ENCODE data around the gene CPNE6.
"Not testable (repeated sequence)": the region's sequence is repeated elsewhere in the genome, so short reads cannot be mapped to it uniquely, and the experiment has no call there.

CPNE6 gene

GRCh38 chr14:24103451-24103850 is 32.1 kb downstream of the CPNE6 start:
- FAIRE-seq, result no peak

GRCh38 chr14:24105609-24106239 is 34.4 kb downstream of the CPNE6 start:
- FAIRE-seq; DNase-seq (ENCODE audit: insufficient read length, low spot score): not testable (repeated sequence)

More at GRCh38 chr14:24103451-24103850, 32.1 kb downstream of the CPNE6 start:
- no peak for TF ChIP-seq PAX5 (IDR thresholded peaks at IDR 0.05; ENCODE audit: insufficient read depth, low read length, severe bottlenecking)
- TF ChIP-seq SPI1 (IDR thresholded peaks at IDR 0.05; ENCODE audit: low read depth, low read length), result no peak
- no peak for TF ChIP-seq TAF1 (IDR thresholded peaks at IDR 0.05; ENCODE audit: low read depth, low read length)
- no peak for TF ChIP-seq POU2F2 (IDR thresholded peaks at IDR 0.05; ENCODE audit: low read depth, low read length)
- TF ChIP-seq POLR2AphosphoS5 (IDR thresholded peaks at IDR 0.05; ENCODE audit: low read depth, low read length), result no peak
- no peak for TF ChIP-seq POLR2A (IDR thresholded peaks at IDR 0.05; ENCODE audit: low read depth, low read length)
- no peak for DNase-seq (ENCODE audit: insufficient read length, low spot score)

GRCh38 chr14:24106672-24107271 is 35.4 kb downstream of the CPNE6 start:
- DNase-seq (ENCODE audit: insufficient read length, low spot score) (no peak), FAIRE-seq (no peak)
- no peak for TF ChIP-seq TAF1 (IDR thresholded peaks at IDR 0.05; ENCODE audit: low read depth, low read length)
- no peak for TF ChIP-seq POLR2AphosphoS5 (IDR thresholded peaks at IDR 0.05; ENCODE audit: low read depth, low read length)
- TF ChIP-seq SPI1 (IDR thresholded peaks at IDR 0.05; ENCODE audit: low read depth, low read length), result no peak
- TF ChIP-seq POU2F2 (IDR thresholded peaks at IDR 0.05; ENCODE audit: low read depth, low read length), result no peak
- no peak for TF ChIP-seq POLR2A (IDR thresholded peaks at IDR 0.05; ENCODE audit: low read depth, low read length)
- TF ChIP-seq PAX5 (IDR thresholded peaks at IDR 0.05; ENCODE audit: insufficient read depth, low read length, severe bottlenecking), result no peak

- FAIRE-seq (peak; percentile 9), DNase-seq (ENCODE audit: insufficient read length, low spot score) (no peak)
- no peak for TF ChIP-seq SPI1 (IDR thresholded peaks at IDR 0.05; ENCODE audit: low read depth, low read length)
Measured at GRCh38 chr14:24108336-24108874, 37.0 kb downstream of the CPNE6 start.

- TF ChIP-seq TAF1 (IDR thresholded peaks at IDR 0.05; ENCODE audit: low read depth, low read length) (no peak), SPI1 (IDR thresholded peaks at IDR 0.05; ENCODE audit: low read depth, low read length) (no peak), PAX5 (IDR thresholded peaks at IDR 0.05; ENCODE audit: insufficient read depth, low read length, severe bottlenecking) (no peak), POLR2AphosphoS5 (IDR thresholded peaks at IDR 0.05; ENCODE audit: low read depth, low read length) (no peak), POU2F2 (IDR thresholded peaks at IDR 0.05; ENCODE audit: low read depth, low read length) (no peak), POLR2A (IDR thresholded peaks at IDR 0.05; ENCODE audit: low read depth, low read length) (no peak)
- FAIRE-seq (no peak), DNase-seq (ENCODE audit: insufficient read length, low spot score) (no peak)
Measured at GRCh38 chr14:24110060-24110459, 38.7 kb downstream of the CPNE6 start.

- DNase-seq (ENCODE audit: insufficient read length, low spot score) (no peak), FAIRE-seq (no peak)
- TF ChIP-seq SPI1 (IDR thresholded peaks at IDR 0.05; ENCODE audit: low read depth, low read length), result no peak
- no peak for TF ChIP-seq PAX5 (IDR thresholded peaks at IDR 0.05; ENCODE audit: insufficient read depth, low read length, severe bottlenecking)
- TF ChIP-seq TAF1 (IDR thresholded peaks at IDR 0.05; ENCODE audit: low read depth, low read length), result no peak
- TF ChIP-seq POLR2A (IDR thresholded peaks at IDR 0.05; ENCODE audit: low read depth, low read length), result no peak
- no peak for TF ChIP-seq POLR2AphosphoS5 (IDR thresholded peaks at IDR 0.05; ENCODE audit: low read depth, low read length)
- no peak for TF ChIP-seq POU2F2 (IDR thresholded peaks at IDR 0.05; ENCODE audit: low read depth, low read length)
Measured at GRCh38 chr14:24110523-24110922, 39.2 kb downstream of the CPNE6 start.

GRCh38 chr14:24113379-24113800 is 42.0 kb downstream of the CPNE6 start:
- DNase-seq (ENCODE audit: insufficient read length, low spot score) (no peak), FAIRE-seq (no peak)
- TF ChIP-seq POU2F2 (IDR thresholded peaks at IDR 0.05; ENCODE audit: low read depth, low read length) (no peak), TAF1 (IDR thresholded peaks at IDR 0.05; ENCODE audit: low read depth, low read length) (no peak), PAX5 (IDR thresholded peaks at IDR 0.05; ENCODE audit: insufficient read depth, low read length, severe bottlenecking) (no peak), SPI1 (IDR thresholded peaks at IDR 0.05; ENCODE audit: low read depth, low read length) (no peak), POLR2AphosphoS5 (IDR thresholded peaks at IDR 0.05; ENCODE audit: low read depth, low read length) (no peak), POLR2A (IDR thresholded peaks at IDR 0.05; ENCODE audit: low read depth, low read length) (no peak)

- TF ChIP-seq PAX5 (IDR thresholded peaks at IDR 0.05; ENCODE audit: insufficient read depth, low read length, severe bottlenecking) (no peak), TAF1 (IDR thresholded peaks at IDR 0.05; ENCODE audit: low read depth, low read length) (peak; percentile 60), POLR2AphosphoS5 (IDR thresholded peaks at IDR 0.05; ENCODE audit: low read depth, low read length) (peak; percentile 16), SPI1 (IDR thresholded peaks at IDR 0.05; ENCODE audit: low read depth, low read length) (no peak), POLR2A (IDR thresholded peaks at IDR 0.05; ENCODE audit: low read depth, low read length) (peak; percentile 84), POU2F2 (IDR thresholded peaks at IDR 0.05; ENCODE audit: low read depth, low read length) (peak; percentile 13; the same call in 1 of the 2 replicates)
- peak; percentile 61 for DNase-seq (ENCODE audit: insufficient read length, low spot score)
- peak; percentile 13 for FAIRE-seq
Measured at GRCh38 chr14:24113801-24114531, 42.6 kb downstream of the CPNE6 start.

- peak; percentile 99 for FAIRE-seq
Measured at GRCh38 chr14:24114532-24115421, 43.4 kb downstream of the CPNE6 start, which contains the start of the genes DCAF11 and NRL. Gene DCAF11, plus strand, starts transcription at chr14:24114777. Its CDS starts 818 bp downstream, at chr14:24115595. Gene NRL, minus strand, starts transcription at chr14:24114949. Its CDS starts 32,101 bp downstream, at chr14:24082848.

More at GRCh38 chr14:24114532-24115421, 43.4 kb downstream of the CPNE6 start, which contains the start of the genes DCAF11 and NRL:
- TF ChIP-seq SPI1 (IDR thresholded peaks at IDR 0.05; ENCODE audit: low read depth, low read length) (peak; percentile 41; the same call in 1 of the 2 replicates), PAX5 (IDR thresholded peaks at IDR 0.05; ENCODE audit: insufficient read depth, low read length, severe bottlenecking) (no peak), POLR2AphosphoS5 (IDR thresholded peaks at IDR 0.05; ENCODE audit: low read depth, low read length) (peak; percentile 5; the same call in 1 of the 2 replicates), TAF1 (IDR thresholded peaks at IDR 0.05; ENCODE audit: low read depth, low read length) (peak; percentile 49), POLR2A (IDR thresholded peaks at IDR 0.05; ENCODE audit: low read depth, low read length) (peak; percentile 50; the same call in 1 of the 2 replicates), POU2F2 (IDR thresholded peaks at IDR 0.05; ENCODE audit: low read depth, low read length) (no peak; the same call in 1 of the 2 replicates)
- peak; percentile 95 for DNase-seq (ENCODE audit: insufficient read length, low spot score)
